BJ (cell line): ENCODE data around the gene CD81. TPM values are rescaled to one million over a fixed set of nuclear protein-coding genes. Genes with fewer than 3 reads are reported as not detected.

Experiments
- CTCF ChIA-PET: fragments of 350-600 bp; formaldehyde crosslinking; extraction: SDS; loops from one replicate; lab custom pipeline; 2021; ENCODE audit warnings: antibody characterized with exemption, inconsistent platforms; lab: Yijun Ruan, JAX
- POLR2A ChIA-PET: fragments of 300-600 bp; sonication (Branson Sonifier 250); formaldehyde crosslinking; extraction: SDS; loops from one replicate; lab custom pipeline; 2021; ENCODE audit warnings: antibody characterized with exemption; lab: Charles Lee
- DNase-seq: peaks from one replicate; pipeline ENCODE4 v3.0.0-alpha.2; 2011; ENCODE audit warnings: low read depth
- H3K27me3 ChIP-seq: 2 replicates; pipeline ENCODE4 v1.6.0; 2011; ENCODE audit warnings: low read length; ENCODE audit not compliant: control insufficient read depth, insufficient read depth
- H3K36me3 ChIP-seq: 2 replicates; pipeline ENCODE4 v1.5.1; 2011; ENCODE audit warnings: low read length; ENCODE audit not compliant: control insufficient read depth, insufficient read depth
- H3K4me3 ChIP-seq: 2 replicates; pipeline ENCODE4 v1.5.1; 2011; ENCODE audit warnings: low read depth, mild to moderate bottlenecking, control low read depth, low read length
- polyA plus RNA-seq: library from polyadenylated mRNA; depleted of rRNA; stranded (reverse); fragments of >200 nt; gene quantifications from 2 replicates; pipeline ENCODE4 v1.2.3, GENCODE V29; 2011
- TF ChIP-seq, protein P1 (sequence below): IDR thresholded peaks from 2 replicates; pipeline ENCODE4 v1.5.1; 2011; ENCODE audit warnings: low read depth, mild to moderate bottlenecking, control low read depth, inconsistent platforms, low read length, moderate library complexity; ENCODE audit not compliant: insufficient read depth

The CD81 gene
- polyA plus RNA-seq, 1 experiment: 875 TPM

DNA sequence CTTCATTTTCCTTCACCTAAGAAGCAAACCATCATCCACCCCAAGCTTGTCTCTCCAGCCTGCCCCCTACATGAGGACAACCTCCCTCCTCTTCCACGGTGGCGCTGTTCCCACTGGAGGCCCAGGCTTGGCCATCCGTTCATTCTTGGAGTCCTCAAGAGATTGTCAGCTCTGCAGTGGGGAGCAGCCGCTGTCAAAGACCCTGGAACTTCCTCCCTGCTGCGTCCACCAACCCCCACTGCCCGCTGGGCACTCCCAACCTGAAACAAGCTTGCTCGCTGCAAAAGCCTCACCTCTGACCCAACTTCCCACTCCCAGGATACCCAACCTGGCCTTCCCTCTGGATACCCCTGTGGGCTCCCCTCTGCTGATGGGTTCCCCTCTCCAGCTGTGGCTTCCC lies 10.4 kb upstream of the CD81 start:
- DNase-seq: no peak
- no peak overlapping the region for H3K4me3 ChIP-seq
- TF ChIP-seq, protein P1, sequence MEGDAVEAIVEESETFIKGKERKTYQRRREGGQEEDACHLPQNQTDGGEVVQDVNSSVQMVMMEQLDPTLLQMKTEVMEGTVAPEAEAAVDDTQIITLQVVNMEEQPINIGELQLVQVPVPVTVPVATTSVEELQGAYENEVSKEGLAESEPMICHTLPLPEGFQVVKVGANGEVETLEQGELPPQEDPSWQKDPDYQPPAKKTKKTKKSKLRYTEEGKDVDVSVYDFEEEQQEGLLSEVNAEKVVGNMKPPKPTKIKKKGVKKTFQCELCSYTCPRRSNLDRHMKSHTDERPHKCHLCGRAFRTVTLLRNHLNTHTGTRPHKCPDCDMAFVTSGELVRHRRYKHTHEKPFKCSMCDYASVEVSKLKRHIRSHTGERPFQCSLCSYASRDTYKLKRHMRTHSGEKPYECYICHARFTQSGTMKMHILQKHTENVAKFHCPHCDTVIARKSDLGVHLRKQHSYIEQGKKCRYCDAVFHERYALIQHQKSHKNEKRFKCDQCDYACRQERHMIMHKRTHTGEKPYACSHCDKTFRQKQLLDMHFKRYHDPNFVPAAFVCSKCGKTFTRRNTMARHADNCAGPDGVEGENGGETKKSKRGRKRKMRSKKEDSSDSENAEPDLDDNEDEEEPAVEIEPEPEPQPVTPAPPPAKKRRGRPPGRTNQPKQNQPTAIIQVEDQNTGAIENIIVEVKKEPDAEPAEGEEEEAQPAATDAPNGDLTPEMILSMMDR: no peak
- H3K36me3 ChIP-seq: no peaks in the 10 kb centered on the region
- POLR2A ChIA-PET: no interaction called here
- H3K27me3 ChIP-seq: 0 out of 2 replicates have a peak, but pooled peaks cover under 1% of the 10 kb centered on the region
- CTCF ChIA-PET: interaction anchor here (1.6 kb wide), 1 partner anchor 62 kb away, joined by 3 read pairs; no protein-coding TSS in a partner anchor

DNA sequence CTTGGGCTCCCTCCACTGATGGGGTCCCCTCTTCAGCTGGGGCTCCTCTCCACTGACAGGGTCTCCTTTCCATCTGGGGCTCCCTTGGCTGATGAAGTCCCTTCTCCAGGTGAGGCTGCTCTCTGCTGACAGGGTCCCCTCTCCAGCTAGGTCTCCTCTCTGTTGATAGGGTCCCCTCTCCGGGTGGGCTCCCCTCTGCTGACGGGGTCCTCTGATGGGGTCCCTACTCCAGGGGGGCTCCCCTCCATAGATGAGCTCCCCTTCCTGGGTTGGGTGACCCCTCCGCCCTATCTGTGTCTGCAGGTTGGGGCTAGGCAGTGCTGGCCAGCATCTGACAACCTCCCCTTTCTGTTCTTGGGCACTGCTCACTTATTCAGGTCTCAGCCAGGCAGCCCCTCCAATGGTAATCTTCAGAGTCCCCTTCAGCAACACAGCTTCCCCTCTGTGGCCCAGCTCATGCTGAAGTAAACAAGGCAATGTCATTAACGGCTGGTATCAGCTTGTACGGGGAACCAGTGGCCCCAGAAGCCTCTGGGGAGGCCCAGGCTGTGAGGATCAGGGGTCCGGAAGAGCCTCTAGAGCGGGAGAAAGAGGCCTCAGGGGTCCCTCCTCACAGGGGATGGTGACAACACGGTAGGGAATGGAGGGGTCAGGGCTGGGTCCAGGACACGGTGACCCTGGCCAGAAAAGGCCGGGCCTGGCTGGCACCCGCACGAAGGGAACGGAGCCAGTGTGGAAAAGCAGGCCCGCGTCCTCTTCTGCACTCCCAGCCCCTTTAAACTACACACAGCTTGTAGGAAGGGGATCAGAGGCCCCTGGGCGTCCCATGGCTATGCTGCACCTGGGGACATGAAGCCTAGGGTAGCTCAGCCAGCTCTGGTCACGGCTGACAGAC lies 9.6 kb upstream of the CD81 start:
- Histone ChIP-seq H3K27me3 (no peaks in the 10 kb centered on the region), H3K36me3 (no peaks in the 10 kb centered on the region), H3K4me3 (no peak overlapping the region)
- CTCF ChIA-PET: interaction anchor here (1.6 kb wide), 1 partner anchor 63 kb away, joined by 3 read pairs; no protein-coding TSS in a partner anchor
- POLR2A ChIA-PET: no interaction called here
- TF ChIP-seq, protein P1: no peak
- no peak for DNase-seq

DNA sequence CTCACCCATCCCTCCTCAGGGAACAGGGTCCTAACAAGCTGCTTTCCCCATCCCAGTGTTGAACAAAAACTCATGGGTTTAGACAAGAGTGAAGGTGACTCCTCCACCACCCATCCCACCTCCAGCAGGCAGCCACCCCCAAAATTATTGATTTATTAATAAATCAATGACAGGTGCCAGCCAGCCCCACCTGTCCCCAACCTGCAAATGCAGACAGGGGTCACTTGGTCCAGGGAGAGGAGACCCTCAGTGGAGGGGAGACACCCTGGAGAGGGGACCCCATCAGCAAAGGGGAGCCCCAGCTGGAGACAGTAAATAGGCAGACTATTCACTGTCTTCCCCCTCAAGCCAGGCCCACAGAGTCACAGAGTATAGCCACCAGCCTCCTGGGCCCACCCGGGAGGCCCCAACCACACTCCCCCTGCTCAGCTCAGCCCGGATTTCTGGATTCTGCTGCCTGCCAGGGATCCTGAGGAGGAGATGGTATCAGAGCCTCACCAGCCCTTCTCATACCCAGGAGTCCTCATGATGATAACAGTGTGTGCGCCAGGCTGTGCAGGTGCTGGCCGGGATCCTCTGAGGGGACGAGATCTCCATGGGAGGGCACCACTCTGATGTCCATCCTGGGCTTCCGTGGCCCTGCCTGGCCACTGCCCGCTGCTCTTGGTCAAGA lies 8.8 kb upstream of the CD81 start:
- POLR2A ChIA-PET: no interaction called here
- CTCF ChIA-PET: interaction anchor here (1.6 kb wide), 1 partner anchor 63 kb away, joined by 3 read pairs; no protein-coding TSS in a partner anchor
- TF ChIP-seq, protein P1: no peak
- no peaks in the 10 kb centered on the region for H3K27me3 ChIP-seq
- DNase-seq: no peak
- no peak overlapping the region for H3K4me3 ChIP-seq
- H3K36me3 ChIP-seq: no peaks in the 10 kb centered on the region

DNA sequence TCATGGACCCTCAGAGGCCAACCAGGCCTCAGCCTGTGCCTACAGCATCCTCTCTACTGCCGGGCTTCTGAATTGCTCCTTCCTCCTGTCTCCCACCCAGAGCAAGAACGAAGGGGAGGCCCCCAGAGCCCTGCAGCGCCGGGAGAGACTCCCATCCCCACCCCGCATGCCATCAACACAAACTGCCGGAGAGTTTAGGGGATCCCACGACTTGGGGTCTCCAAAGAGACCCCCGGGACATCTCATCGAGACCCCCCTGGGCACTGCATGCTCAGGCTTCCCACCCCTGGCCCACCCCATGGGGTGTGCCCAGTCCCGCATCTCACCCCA lies 8.3 kb upstream of the CD81 start:
- ChIA-PET POLR2A (no interaction called here), CTCF (no interaction called here)
- no peaks in the 10 kb centered on the region for H3K36me3 ChIP-seq
- TF ChIP-seq, protein P1: no peak
- H3K4me3 ChIP-seq: no peak overlapping the region
- H3K27me3 ChIP-seq: no peaks in the 10 kb centered on the region
- DNase-seq: no peak

DNA sequence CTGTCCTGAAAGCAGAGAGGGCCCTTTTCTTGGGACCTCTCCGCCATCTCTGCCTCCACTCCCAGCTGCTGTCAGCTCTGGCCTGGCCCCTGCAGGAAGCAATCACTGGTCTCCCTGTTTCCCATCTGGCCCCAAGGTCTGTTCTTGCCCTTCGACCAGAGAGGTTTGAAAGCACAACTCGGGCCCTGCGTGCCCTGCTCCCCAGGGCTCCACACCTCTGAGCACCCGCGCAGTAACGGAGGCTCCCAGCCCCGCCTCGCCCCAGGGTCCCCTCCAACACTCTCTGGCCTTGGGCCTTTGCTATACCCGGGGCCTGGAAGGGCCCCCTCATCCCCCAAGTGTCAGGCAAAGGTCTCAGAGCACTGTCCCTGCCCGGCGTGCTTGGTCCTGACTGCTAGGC lies 7.8 kb upstream of the CD81 start:
- Histone ChIP-seq H3K36me3 (no peaks in the 10 kb centered on the region), H3K27me3 (no peaks in the 10 kb centered on the region), H3K4me3 (no peak overlapping the region)
- TF ChIP-seq, protein P1: no peak
- no peak for DNase-seq
- CTCF ChIA-PET: no interaction called here
- POLR2A ChIA-PET: no interaction called here
